Lung (tissue), 12 donors: ENCODE measurements around the gene TXLNB. TPM values are rescaled to one million over a fixed set of nuclear protein-coding genes. Genes with fewer than 3 reads are reported as not detected.

ENCODE experiments used
- ATAC-seq: fragments of 200-7000 bp; cut with Tn5 transposase; one replicate; pipeline ENCODE4 v1.9.1; 2020; ENCODE audit warnings: moderate number of reproducible peaks; ENCODE audit not compliant: insufficient read depth, low FRiP score
- DNase-seq, 3 donors: peaks; one replicate each; pipeline ENCODE4 v3.0.0-alpha.2; 2013 to 2017
- H3K27ac ChIP-seq, 2 donors: one replicate each; pipeline ENCODE4 v1.5.1; 2013; ENCODE audit warnings: mild to moderate bottlenecking in 2 of 2, moderate library complexity in 2 of 2, control low read depth in 1 of 2, inconsistent platforms in 1 of 2, low read depth in 1 of 2, low read length in 1 of 2
- H3K27me3 ChIP-seq, 3 donors: one replicate each; pipeline ENCODE4 v1.5.1; 2013; ENCODE audit warnings: low read length in 2 of 3; ENCODE audit not compliant: control insufficient read depth in 3 of 3, insufficient read depth in 3 of 3
- H3K36me3 ChIP-seq, 4 donors: one replicate each; pipeline ENCODE4 v1.5.1; 2013; ENCODE audit warnings: low read length in 4 of 4, mild to moderate bottlenecking in 1 of 4, moderate library complexity in 1 of 4; ENCODE audit not compliant: control insufficient read depth in 4 of 4, insufficient read depth in 4 of 4
- H3K4me1 ChIP-seq, 5 donors: one replicate each; pipeline ENCODE4 v1.5.1; 2013; ENCODE audit warnings: low read length in 5 of 5, mild to moderate bottlenecking in 2 of 5, moderate library complexity in 1 of 5; ENCODE audit not compliant: control insufficient read depth in 5 of 5, insufficient read depth in 5 of 5
- H3K4me3 ChIP-seq: one replicate; pipeline ENCODE4 v1.5.1; 2013; ENCODE audit warnings: mild to moderate bottlenecking, control low read depth, moderate library complexity
- H3K9ac ChIP-seq, 2 donors: one replicate each; pipeline ENCODE4 v1.5.1; 2013; ENCODE audit warnings: low read length in 2 of 2, control low read depth in 1 of 2; ENCODE audit not compliant: insufficient read depth in 1 of 2
- H3K9me3 ChIP-seq, 4 donors: one replicate each; pipeline ENCODE4 v1.5.1; 2013; ENCODE audit warnings: low read length in 3 of 4, mild to moderate bottlenecking in 1 of 4, moderate library complexity in 1 of 4; ENCODE audit not compliant: control insufficient read depth in 4 of 4, insufficient read depth in 3 of 4
- WGBS, 2 donors: extraction: QIAGEN DNeasy Blood & Tissue Kit; methylation state at CpG; one replicate each; pipeline ENCODE4 v1.1.7; 2013; 5-methylcytosine and 5-hydroxymethylcytosine counted together
- polyA plus RNA-seq, 2 donors: library from polyadenylated mRNA; stranded (reverse); fragments of 200-250 nt; gene quantifications; one replicate each; pipeline ENCODE4 v1.2.1, GENCODE V29; 2013
- total RNA-seq, 2 donors: library from RNA; depleted of rRNA in 1 of 2; stranded (reverse); fragments of >200 nt in 1 of 2; gene quantifications; one replicate each; pipeline ENCODE4 v1.2.1, GENCODE V29; 2014 to 2021
- TF ChIP-seq, protein P1 (sequence below): IDR thresholded peaks from 2 replicates; pipeline ENCODE4 v1.5.1; 2012; ENCODE audit warnings: mild to moderate bottlenecking; ENCODE audit errors: control extremely low read depth, extremely low read depth
- donor health status: control.
- donor health status: control.
- donor health status: Bipolar disorder and iron deficiency.
- donor health status: healthy.
- donor health status: DM: yes; HTN: yes; CAD: no.

The TXLNB gene
- total and polyA plus RNA-seq, 4 donors = 0.31 to 2.8 (median 1.2) TPM

GRCh38 chr6:139325125-139325524 is 33.3 kb upstream of the TXLNB start:
- Histone ChIP-seq H3K9ac (no peak overlapping the region), H3K27me3 (no peaks in the 10 kb centered on the region), H3K4me3 (no peak overlapping the region), H3K4me1 (peaks cover 0 to 4% (median 3%) of the 10 kb centered on the region in 5 donors), H3K36me3 (no peaks in the 10 kb centered on the region), H3K9me3 (no peaks in the 10 kb centered on the region), H3K27ac (no peak overlapping the region)
- ATAC-seq (no peak), DNase-seq (no peak)
- TF ChIP-seq, protein P1, sequence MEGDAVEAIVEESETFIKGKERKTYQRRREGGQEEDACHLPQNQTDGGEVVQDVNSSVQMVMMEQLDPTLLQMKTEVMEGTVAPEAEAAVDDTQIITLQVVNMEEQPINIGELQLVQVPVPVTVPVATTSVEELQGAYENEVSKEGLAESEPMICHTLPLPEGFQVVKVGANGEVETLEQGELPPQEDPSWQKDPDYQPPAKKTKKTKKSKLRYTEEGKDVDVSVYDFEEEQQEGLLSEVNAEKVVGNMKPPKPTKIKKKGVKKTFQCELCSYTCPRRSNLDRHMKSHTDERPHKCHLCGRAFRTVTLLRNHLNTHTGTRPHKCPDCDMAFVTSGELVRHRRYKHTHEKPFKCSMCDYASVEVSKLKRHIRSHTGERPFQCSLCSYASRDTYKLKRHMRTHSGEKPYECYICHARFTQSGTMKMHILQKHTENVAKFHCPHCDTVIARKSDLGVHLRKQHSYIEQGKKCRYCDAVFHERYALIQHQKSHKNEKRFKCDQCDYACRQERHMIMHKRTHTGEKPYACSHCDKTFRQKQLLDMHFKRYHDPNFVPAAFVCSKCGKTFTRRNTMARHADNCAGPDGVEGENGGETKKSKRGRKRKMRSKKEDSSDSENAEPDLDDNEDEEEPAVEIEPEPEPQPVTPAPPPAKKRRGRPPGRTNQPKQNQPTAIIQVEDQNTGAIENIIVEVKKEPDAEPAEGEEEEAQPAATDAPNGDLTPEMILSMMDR = no peak

DNA sequence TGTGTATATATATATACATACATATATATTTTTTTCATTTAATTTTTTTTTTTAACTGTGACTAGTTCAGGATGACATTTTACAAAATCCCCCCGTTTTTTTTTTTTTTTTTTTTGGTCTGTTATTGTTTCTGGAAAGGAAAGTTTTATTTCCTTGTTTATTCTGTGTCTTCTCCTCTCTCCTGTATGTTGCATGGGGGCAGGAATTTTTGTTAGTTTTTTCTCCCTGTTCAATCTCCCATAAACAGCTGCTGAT is 32.4 kb upstream of the TXLNB start:
- H3K9ac ChIP-seq = no peak overlapping the region
- H3K27ac ChIP-seq = peak overlapping the region in 1 of 2 donors; percentile 47
- ATAC-seq (no peak), DNase-seq (no peak)
- TF ChIP-seq, protein P1 = no peak
- no peaks in the 10 kb centered on the region for H3K9me3 ChIP-seq
- 0 to 21% methylated on average over 1 of the region's 1 CpG for WGBS, 2 donors
- peaks cover 0 to 4% (median 3%) of the 10 kb centered on the region in 5 donors for H3K4me1 ChIP-seq
- H3K36me3 ChIP-seq = no peaks in the 10 kb centered on the region
- H3K4me3 ChIP-seq = no peak overlapping the region
- H3K27me3 ChIP-seq = no peaks in the 10 kb centered on the region

GRCh38 chr6:139323511-139324300 is 31.9 kb upstream of the TXLNB start:
- ATAC-seq (peak; percentile 73), DNase-seq (peak; percentile 85 to 91 (median 88))
- Histone ChIP-seq H3K9me3 (no peaks in the 10 kb centered on the region), H3K9ac (no peak overlapping the region), H3K27ac (peak overlapping the region in 1 of 2 donors; percentile 83), H3K4me3 (no peak overlapping the region), H3K27me3 (no peaks in the 10 kb centered on the region), H3K36me3 (no peaks in the 10 kb centered on the region), H3K4me1 (peaks cover 0 to 4% (median 3%) of the 10 kb centered on the region in 5 donors)
- 24 to 34% methylated on average over 21 of the region's 21 CpGs for WGBS, 2 donors
- TF ChIP-seq, protein P1 = no peak

- Histone ChIP-seq H3K27ac (no peak overlapping the region), H3K9me3 (no peaks in the 10 kb centered on the region), H3K9ac (no peak overlapping the region), H3K36me3 (no peaks in the 10 kb centered on the region), H3K4me1 (no peaks in the 10 kb centered on the region), H3K4me3 (no peak overlapping the region), H3K27me3 (no peaks in the 10 kb centered on the region)
- TF ChIP-seq, protein P1 = no peak
- whole genome bisulfite sequencing, 2 donors = 64 to 68% methylated on average over 2 of the region's 2 CpGs
- no peak for DNase-seq
- ATAC-seq = no peak
These were observed 28.3 kb upstream of the TXLNB start for GRCh38 chr6:139320081-139320480.
